BJ (cell line): ENCODE measurements around the gene XPO6. TPM values are rescaled to one million over a fixed set of nuclear protein-coding genes. Genes with fewer than 3 reads are reported as not detected.

Experiments used
- CTCF ChIA-PET: fragments of 350-600 bp; formaldehyde crosslinking; extraction: SDS; loops from one replicate; lab custom pipeline; 2021; ENCODE audit warnings: antibody characterized with exemption, inconsistent platforms; lab: Yijun Ruan, JAX
- POLR2A ChIA-PET: fragments of 300-600 bp; sonication (Branson Sonifier 250); formaldehyde crosslinking; extraction: SDS; loops from one replicate; lab custom pipeline; 2021; ENCODE audit warnings: antibody characterized with exemption; lab: Charles Lee
- DNase-seq: peaks from one replicate; pipeline ENCODE4 v3.0.0-alpha.2; 2011; ENCODE audit warnings: low read depth
- H3K27me3 ChIP-seq: 2 replicates; pipeline ENCODE4 v1.6.0; 2011; ENCODE audit warnings: low read length; ENCODE audit not compliant: control insufficient read depth, insufficient read depth
- H3K36me3 ChIP-seq: 2 replicates; pipeline ENCODE4 v1.5.1; 2011; ENCODE audit warnings: low read length; ENCODE audit not compliant: control insufficient read depth, insufficient read depth
- H3K4me3 ChIP-seq: 2 replicates; pipeline ENCODE4 v1.5.1; 2011; ENCODE audit warnings: low read depth, mild to moderate bottlenecking, control low read depth, low read length
- CTCF ChIP-seq: IDR thresholded peaks from 2 replicates; pipeline ENCODE4 v1.5.1; 2011; ENCODE audit warnings: low read depth, mild to moderate bottlenecking, control low read depth, inconsistent platforms, low read length, moderate library complexity; ENCODE audit not compliant: insufficient read depth
- polyA plus RNA-seq: library from polyadenylated mRNA; depleted of rRNA; stranded (reverse); fragments of >200 nt; gene quantifications from 2 replicates; pipeline ENCODE4 v1.2.3, GENCODE V29; 2011

Gene XPO6
- polyA plus RNA-seq, 1 experiment: 239 TPM

DNA sequence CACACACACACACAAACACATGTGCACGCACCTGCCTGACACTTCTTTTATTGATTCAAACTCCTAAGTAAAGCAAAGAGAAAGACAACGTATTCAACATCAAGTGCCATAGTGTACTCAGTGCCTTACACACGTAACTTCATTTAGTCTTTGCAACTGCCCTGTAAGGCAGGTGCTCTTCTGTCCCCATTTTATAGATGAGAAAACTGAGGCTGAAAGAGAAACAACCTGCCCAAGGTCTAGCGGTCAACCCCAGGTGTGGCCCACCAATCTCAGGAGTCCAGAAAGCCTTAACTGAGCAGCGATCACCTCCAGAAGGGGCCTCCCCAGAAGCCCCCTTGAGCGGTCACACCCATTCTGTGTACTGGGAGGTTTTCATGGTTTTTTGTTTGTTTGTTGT, 137.9 kb downstream of the XPO6 start:
- ChIA-PET POLR2A (no interaction called here), CTCF (no interaction called here)
- DNase-seq: no peak
- Histone ChIP-seq H3K36me3 (no peaks in the 10 kb centered on the region), H3K4me3 (no peak overlapping the region), H3K27me3 (peaks cover 6% of the 10 kb centered on the region)
- no peak for TF ChIP-seq CTCF

DNA sequence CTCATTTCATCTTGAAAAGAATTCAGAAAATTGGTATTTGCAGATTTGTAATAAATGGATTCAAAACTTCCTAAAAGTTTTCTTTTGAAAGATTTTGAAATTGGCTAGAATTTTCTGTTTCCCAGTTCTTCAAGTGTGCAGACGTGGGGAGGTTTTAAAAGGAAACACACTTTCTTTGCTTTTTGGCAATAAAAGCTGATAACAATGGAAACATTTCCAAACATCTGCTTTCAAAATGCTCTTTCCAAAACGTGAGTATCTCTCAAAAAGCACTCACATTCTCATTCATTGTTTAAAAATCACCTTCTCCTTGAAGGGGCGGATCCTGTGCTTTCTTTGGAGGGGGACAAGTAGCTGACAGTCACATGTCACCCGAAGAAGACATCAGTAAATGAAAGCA, 139.7 kb downstream of the XPO6 start:
- no peaks in the 10 kb centered on the region for H3K36me3 ChIP-seq
- TF ChIP-seq CTCF: no peak
- H3K4me3 ChIP-seq: no peak overlapping the region
- DNase-seq: no peak
- POLR2A ChIA-PET: no interaction called here
- CTCF ChIA-PET: interaction anchor here (0.9 to 3.6 kb wide), 7 partner anchors 9 to 432 kb away, joined by 3 to 37 read pairs (median 5); no protein-coding TSS in a partner anchor
- peaks cover 6% of the 10 kb centered on the region for H3K27me3 ChIP-seq

DNA sequence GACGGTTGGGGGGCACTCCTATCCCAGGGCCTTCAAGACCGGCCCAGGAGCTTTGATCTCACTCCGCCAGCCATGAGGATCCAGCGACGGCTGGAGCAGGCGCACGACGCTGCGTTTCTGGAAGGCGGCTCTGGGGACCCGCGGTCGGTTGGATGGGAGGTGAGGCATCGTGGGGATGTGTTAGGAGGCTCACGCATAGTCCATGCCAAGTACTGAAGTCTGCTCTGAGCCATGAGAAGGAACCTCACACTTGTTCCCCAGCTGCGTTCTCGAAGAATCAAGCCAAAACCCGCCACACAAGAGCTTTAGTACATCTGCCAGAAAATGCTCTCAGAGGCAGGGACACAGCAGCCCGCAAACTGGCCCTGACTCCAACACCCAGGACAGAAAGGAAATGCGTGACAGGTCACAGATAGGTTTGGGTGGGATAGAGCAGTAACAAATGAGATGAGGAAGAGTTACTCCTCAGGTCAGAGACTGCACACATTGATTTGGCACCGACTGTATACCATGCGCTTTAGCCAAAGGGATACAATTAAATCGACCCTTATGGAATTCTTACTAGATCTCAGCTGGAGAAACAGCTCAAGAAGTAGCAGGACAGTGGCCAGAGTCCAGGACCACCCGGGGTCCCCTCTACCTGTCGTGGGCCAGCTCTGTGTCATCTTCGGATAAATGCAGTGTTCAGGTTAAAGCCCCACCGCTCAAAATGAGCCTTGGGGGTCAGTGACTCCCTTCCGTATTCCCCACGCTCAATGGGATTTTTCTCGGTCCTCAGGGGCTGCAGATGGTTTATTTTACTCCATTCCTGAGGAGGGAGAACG, 141.6 kb downstream of the XPO6 start:
- POLR2A ChIA-PET: no interaction called here
- DNase-seq: no peak
- CTCF ChIA-PET: interaction anchor here (0.6 to 3.6 kb wide), 26 partner anchors 8 to 486 kb away, joined by 3 to 37 read pairs (median 6); no protein-coding TSS in a partner anchor
- no peak for TF ChIP-seq CTCF
- no peak overlapping the region for H3K4me3 ChIP-seq
- peaks cover 14% of the 10 kb centered on the region for H3K27me3 ChIP-seq
- no peaks in the 10 kb centered on the region for H3K36me3 ChIP-seq

DNA sequence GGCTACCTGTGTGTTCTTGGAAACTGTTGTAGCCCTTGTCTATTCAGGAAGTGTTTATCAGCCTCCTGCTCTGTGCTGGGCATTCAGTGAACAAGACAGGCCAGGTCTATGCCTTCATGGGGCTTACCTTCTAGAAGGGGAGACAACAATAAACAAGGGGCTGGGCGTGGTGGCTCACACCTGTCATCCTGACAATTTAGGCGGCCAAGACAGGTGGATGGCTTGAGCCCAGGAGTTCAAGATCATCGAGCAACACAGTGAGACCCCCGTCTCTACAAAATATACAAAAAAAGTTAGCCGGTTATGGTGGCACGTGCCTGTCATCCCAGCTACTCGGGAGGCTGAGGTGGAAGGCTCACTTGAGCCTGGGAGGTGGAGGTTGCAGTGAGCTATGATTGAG, 142.8 kb downstream of the XPO6 start:
- CTCF ChIA-PET: interaction anchor here (0.6 to 2.3 kb wide), 4 partner anchors 9 to 429 kb away, joined by 3 to 6 read pairs (median 4); no protein-coding TSS in a partner anchor

More for the DNA sequence above, 142.8 kb downstream of the XPO6 start:
- no peak for TF ChIP-seq CTCF
- POLR2A ChIA-PET: no interaction called here
- DNase-seq: no peak
- H3K4me3 ChIP-seq: no peak overlapping the region
- no peaks in the 10 kb centered on the region for H3K36me3 ChIP-seq
- peaks cover 25% of the 10 kb centered on the region for H3K27me3 ChIP-seq
